Stimulated activated CD4-positive, alpha-beta T cell treated with anti-CD3 and anti-CD28 coated beads, Interleukin-15, amount 100 ng/mL, for 1 hour (primary cell): ENCODE data around the gene BEAN1.

Source experiments
- DNase-seq, 2 donors: peaks; one replicate each; pipeline ENCODE4 v3.0.0-alpha.2; 2020; ENCODE audit warnings: low read depth in 1 of 2, low spot score in 1 of 2

The BEAN1 gene

GRCh38 chr16:66418165-66418962 lies 8.7 kb upstream of the BEAN1 start:
- DNase-seq, result no peak

- DNase-seq, result no peak
Observed at GRCh38 chr16:66419527-66419926, 7.6 kb upstream of the BEAN1 start.

GRCh38 chr16:66420396-66420795 lies 6.7 kb upstream of the BEAN1 start:
- DNase-seq, result no peak

GRCh38 chr16:66421891-66422290 lies 5.2 kb upstream of the BEAN1 start:
- no peak for DNase-seq

GRCh38 chr16:66422366-66422765 lies 4.7 kb upstream of the BEAN1 start:
- no peak for DNase-seq

- no peak for DNase-seq
Observed at GRCh38 chr16:66423177-66423576, 3.9 kb upstream of the BEAN1 start.

GRCh38 chr16:66425651-66426050 lies 1.4 kb upstream of the BEAN1 start:
- DNase-seq, result no peak

GRCh38 chr16:66426112-66427035 lies 721 bp upstream of the BEAN1 start:
- no peak for DNase-seq

- DNase-seq, result no peak
Observed at GRCh38 chr16:66427871-66428681, 981 bp downstream of the BEAN1 start.

- no peak for DNase-seq
Observed at GRCh38 chr16:66428682-66429251, 1.7 kb downstream of the BEAN1 start.

- no peak for DNase-seq
Observed at GRCh38 chr16:66429290-66429962, 2.3 kb downstream of the BEAN1 start.

- DNase-seq, result no peak
Observed at GRCh38 chr16:66430214-66430613, 3.1 kb downstream of the BEAN1 start.

- DNase-seq, result no peak
Observed at GRCh38 chr16:66431760-66432159, 4.7 kb downstream of the BEAN1 start.

GRCh38 chr16:66432429-66432828 lies 5.3 kb downstream of the BEAN1 start:
- no peak for DNase-seq

GRCh38 chr16:66434619-66435430 lies 7.7 kb downstream of the BEAN1 start:
- no peak for DNase-seq

- no peak for DNase-seq
Observed at GRCh38 chr16:66435896-66436295, 8.8 kb downstream of the BEAN1 start.

GRCh38 chr16:66437391-66437945 lies 10.4 kb downstream of the BEAN1 start:
- no peak for DNase-seq

GRCh38 chr16:66438536-66438935 lies 11.4 kb downstream of the BEAN1 start:
- no peak for DNase-seq

- DNase-seq, result no peak
Observed at GRCh38 chr16:66439051-66439730, 12.1 kb downstream of the BEAN1 start.
